GM21360 (cell line): ENCODE measurements around the gene CACNA1I.

ENCODE experiments used
- ATAC-seq: cut with Tn5 transposase; IDR thresholded peaks from one replicate; pipeline ENCODE4 v1.9.1; 2021; ENCODE audit warnings: mild to moderate bottlenecking, moderate library complexity; ENCODE audit not compliant: unreplicated experiment

Gene CACNA1I

GRCh38 chr22:39595622-39596172, 25.1 kb downstream of the CACNA1I start:
- no peak for ATAC-seq

- no peak for ATAC-seq
Observed at GRCh38 chr22:39596601-39597000, 26.0 kb downstream of the CACNA1I start.

GRCh38 chr22:39597236-39597869, 26.8 kb downstream of the CACNA1I start:
- ATAC-seq: no peak

- ATAC-seq: no peak
Observed at GRCh38 chr22:39598017-39598965, 27.7 kb downstream of the CACNA1I start.

- no peak for ATAC-seq
Observed at GRCh38 chr22:39600491-39601179, 30.1 kb downstream of the CACNA1I start.

GRCh38 chr22:39601180-39601535, 30.6 kb downstream of the CACNA1I start:
- no peak for ATAC-seq

GRCh38 chr22:39603345-39603744, 32.8 kb downstream of the CACNA1I start:
- no peak for ATAC-seq

GRCh38 chr22:39610246-39610645, 39.7 kb downstream of the CACNA1I start:
- no peak for ATAC-seq

- ATAC-seq: no peak
Observed at GRCh38 chr22:39610766-39611165, 40.2 kb downstream of the CACNA1I start.

- no peak for ATAC-seq
Observed at GRCh38 chr22:39611360-39611759, 40.8 kb downstream of the CACNA1I start.

GRCh38 chr22:39612811-39613548, 42.4 kb downstream of the CACNA1I start:
- ATAC-seq: no peak

GRCh38 chr22:39613549-39613921, 43.0 kb downstream of the CACNA1I start:
- no peak for ATAC-seq

- no peak for ATAC-seq
Observed at GRCh38 chr22:39614442-39614841, 43.9 kb downstream of the CACNA1I start.

- ATAC-seq: no peak
Observed at GRCh38 chr22:39616051-39616450, 45.5 kb downstream of the CACNA1I start.

- ATAC-seq: no peak
Observed at GRCh38 chr22:39616781-39617180, 46.2 kb downstream of the CACNA1I start.

GRCh38 chr22:39617342-39617741, 46.8 kb downstream of the CACNA1I start:
- no peak for ATAC-seq

- no peak for ATAC-seq
Observed at GRCh38 chr22:39617970-39618757, 47.6 kb downstream of the CACNA1I start.

GRCh38 chr22:39618996-39619530, 48.5 kb downstream of the CACNA1I start:
- ATAC-seq: no peak

- no peak for ATAC-seq
Observed at GRCh38 chr22:39620924-39621690, 50.6 kb downstream of the CACNA1I start.
